ENCODE data around the gene H2BK1.

H2BK1 gene

GRCh38 chr7:151243408-151244195 lies 33.3 kb upstream of the H2BK1 start:
- Histone ChIP-seq H3K9me3 (replicated peaks in 1 of 11) (no peaks in the 10 kb centered on the region), H4K20me1 (peaks cover 24 to 93% (median 64%) of the 10 kb centered on the region in 11 experiments; a peak in 20 of 22 replicates), H3K4me3 (peak overlapping the region in 2 of 10 experiments; percentile 2 to 49; a peak in 4 of 20 replicates), H3K27me3 (peaks cover 48 to 51% (median 51%) of the 10 kb centered on the region in 11 experiments), H3K36me3 (peaks cover 0 to 19% (median 10%) of the 10 kb centered on the region in 11 experiments; a peak in 17 of 22 replicates), H3K4me2 (peak overlapping the region; percentile 51 to 93 (median 87)), H3K27ac (no peak overlapping the region), H3K9ac (peak overlapping the region in 6 of 11 experiments; percentile 17 to 58 (median 40); a peak in 6 of 22 replicates), H3K4me1 (peaks cover 39 to 55% (median 48%) of the 10 kb centered on the region in 10 experiments)
- TF ChIP-seq Cebpa-rat (IDR thresholded peaks at IDR 0.05), result no peak

GRCh38 chr7:151243045-151243349 lies 32.7 kb upstream of the H2BK1 start:
- Histone ChIP-seq H3K36me3 (peaks cover 6 to 25% (median 16%) of the 10 kb centered on the region in 11 experiments; a peak in 19 of 22 replicates), H3K27me3 (peaks cover 42 to 45% (median 45%) of the 10 kb centered on the region in 11 experiments), H3K4me3 (peak overlapping the region in 1 of 10 experiments; percentile 2; a peak in 2 of 20 replicates), H3K9ac (peak overlapping the region in 6 of 11 experiments; percentile 17 to 58 (median 36); a peak in 5 of 22 replicates), H3K9me3 (replicated peaks in 1 of 11) (no peaks in the 10 kb centered on the region), H3K4me2 (peak overlapping the region; percentile 44 to 93 (median 87); a peak in 21 of 22 replicates), H4K20me1 (peaks cover 30 to 96% (median 65%) of the 10 kb centered on the region in 11 experiments; a peak in 21 of 22 replicates), H3K4me1 (peaks cover 35 to 49% (median 43%) of the 10 kb centered on the region in 10 experiments), H3K27ac (no peak overlapping the region)
- TF ChIP-seq Cebpa-rat (IDR thresholded peaks at IDR 0.05), result no peak

GRCh38 chr7:151242159-151243044 lies 32.1 kb upstream of the H2BK1 start:
- Histone ChIP-seq H3K36me3 (peaks cover 12 to 31% (median 22%) of the 10 kb centered on the region in 11 experiments), H3K4me2 (peak overlapping the region; percentile 44 to 93 (median 87); a peak in 18 of 22 replicates), H3K9ac (0 out of 22 replicates have a peak overlapping the region, but pooled peaks of 2 of the 11 experiments have one; percentile 33 to 38), H3K4me1 (peaks cover 31 to 43% (median 37%) of the 10 kb centered on the region in 10 experiments), H3K27ac (no peak overlapping the region), H3K27me3 (peaks cover 36 to 39% (median 39%) of the 10 kb centered on the region in 11 experiments), H3K9me3 (replicated peaks in 1 of 11) (no peaks in the 10 kb centered on the region), H3K4me3 (no peak overlapping the region), H4K20me1 (peaks cover 36 to 96% (median 66%) of the 10 kb centered on the region in 11 experiments)
- TF ChIP-seq Cebpa-rat (IDR thresholded peaks at IDR 0.05), result peak in 6 of 11 experiments; percentile 23 to 50 (median 38); a peak in 3 of 22 replicates

GRCh38 chr7:151241755-151242096 lies 31.4 kb upstream of the H2BK1 start:
- Histone ChIP-seq H3K27me3 (peaks cover 29 to 32% (median 32%) of the 10 kb centered on the region in 11 experiments), H4K20me1 (peaks cover 38 to 96% (median 66%) of the 10 kb centered on the region in 11 experiments), H3K4me2 (no peak overlapping the region), H3K9ac (no peak overlapping the region), H3K9me3 (replicated peaks in 1 of 11) (no peaks in the 10 kb centered on the region), H3K27ac (peak overlapping the region in 1 of 11 experiments; percentile 9; a peak in 1 of 22 replicates), H3K4me1 (peaks cover 26 to 36% (median 33%) of the 10 kb centered on the region in 10 experiments), H3K36me3 (peaks cover 19 to 37% (median 29%) of the 10 kb centered on the region in 11 experiments), H3K4me3 (no peak overlapping the region)
- TF ChIP-seq Cebpa-rat (IDR thresholded peaks at IDR 0.05), result no peak

GRCh38 chr7:151240942-151241754 lies 30.9 kb upstream of the H2BK1 start:
- peaks cover 24 to 27% (median 26%) of the 10 kb centered on the region in 11 experiments for H3K27me3 ChIP-seq
- peak overlapping the region in 1 of 11 experiments; percentile 9; a peak in 1 of 22 replicates for H3K27ac ChIP-seq
- no peak for TF ChIP-seq Cebpa-rat (IDR thresholded peaks at IDR 0.05)
- H3K4me2 ChIP-seq, result no peak overlapping the region
- peaks cover 25 to 36% (median 33%) of the 10 kb centered on the region in 10 experiments for H3K4me1 ChIP-seq
- peaks cover 24 to 43% (median 35%) of the 10 kb centered on the region in 11 experiments for H3K36me3 ChIP-seq
- H3K9me3 ChIP-seq (replicated peaks in 1 of 11), result no peaks in the 10 kb centered on the region
- H3K4me3 ChIP-seq, result no peak overlapping the region
- H4K20me1 ChIP-seq, result peaks cover 37 to 96% (median 67%) of the 10 kb centered on the region in 11 experiments
- no peak overlapping the region for H3K9ac ChIP-seq

- Histone ChIP-seq H3K9me3 (replicated peaks in 1 of 11) (no peaks in the 10 kb centered on the region), H3K4me2 (no peak overlapping the region), H3K9ac (no peak overlapping the region), H4K20me1 (peaks cover 35 to 96% (median 71%) of the 10 kb centered on the region in 11 experiments), H3K36me3 (peaks cover 30 to 49% (median 41%) of the 10 kb centered on the region in 11 experiments), H3K27me3 (peaks cover 18 to 21% (median 20%) of the 10 kb centered on the region in 11 experiments), H3K4me1 (peaks cover 24 to 34% (median 30%) of the 10 kb centered on the region in 10 experiments), H3K4me3 (no peak overlapping the region), H3K27ac (no peak overlapping the region; a peak in 1 of 22 replicates)
- TF ChIP-seq Cebpa-rat (IDR thresholded peaks at IDR 0.05), result no peak
Observed at GRCh38 chr7:151240536-151240935, 30.2 kb upstream of the H2BK1 start.

GRCh38 chr7:151239837-151240459 lies 29.7 kb upstream of the H2BK1 start:
- Histone ChIP-seq H3K27ac (no peak overlapping the region), H3K4me3 (no peak overlapping the region), H3K9ac (no peak overlapping the region), H3K9me3 (replicated peaks in 1 of 11) (no peaks in the 10 kb centered on the region), H3K27me3 (peaks cover 12 to 15% (median 14%) of the 10 kb centered on the region in 11 experiments), H4K20me1 (peaks cover 35 to 96% (median 76%) of the 10 kb centered on the region in 11 experiments), H3K4me1 (peaks cover 18 to 28% (median 26%) of the 10 kb centered on the region in 10 experiments), H3K36me3 (peaks cover 36 to 55% (median 47%) of the 10 kb centered on the region in 11 experiments), H3K4me2 (no peak overlapping the region)
- no peak for TF ChIP-seq Cebpa-rat (IDR thresholded peaks at IDR 0.05)
